Nucleus accumbens (tissue), 56 donors: ENCODE measurements around the gene CIAO3.

Source experiments
- DNase-seq, 56 donors: peaks; one replicate each; lab custom pipeline; 2025; lab: John Stamatoyannopoulos, UW

Gene CIAO3

DNA sequence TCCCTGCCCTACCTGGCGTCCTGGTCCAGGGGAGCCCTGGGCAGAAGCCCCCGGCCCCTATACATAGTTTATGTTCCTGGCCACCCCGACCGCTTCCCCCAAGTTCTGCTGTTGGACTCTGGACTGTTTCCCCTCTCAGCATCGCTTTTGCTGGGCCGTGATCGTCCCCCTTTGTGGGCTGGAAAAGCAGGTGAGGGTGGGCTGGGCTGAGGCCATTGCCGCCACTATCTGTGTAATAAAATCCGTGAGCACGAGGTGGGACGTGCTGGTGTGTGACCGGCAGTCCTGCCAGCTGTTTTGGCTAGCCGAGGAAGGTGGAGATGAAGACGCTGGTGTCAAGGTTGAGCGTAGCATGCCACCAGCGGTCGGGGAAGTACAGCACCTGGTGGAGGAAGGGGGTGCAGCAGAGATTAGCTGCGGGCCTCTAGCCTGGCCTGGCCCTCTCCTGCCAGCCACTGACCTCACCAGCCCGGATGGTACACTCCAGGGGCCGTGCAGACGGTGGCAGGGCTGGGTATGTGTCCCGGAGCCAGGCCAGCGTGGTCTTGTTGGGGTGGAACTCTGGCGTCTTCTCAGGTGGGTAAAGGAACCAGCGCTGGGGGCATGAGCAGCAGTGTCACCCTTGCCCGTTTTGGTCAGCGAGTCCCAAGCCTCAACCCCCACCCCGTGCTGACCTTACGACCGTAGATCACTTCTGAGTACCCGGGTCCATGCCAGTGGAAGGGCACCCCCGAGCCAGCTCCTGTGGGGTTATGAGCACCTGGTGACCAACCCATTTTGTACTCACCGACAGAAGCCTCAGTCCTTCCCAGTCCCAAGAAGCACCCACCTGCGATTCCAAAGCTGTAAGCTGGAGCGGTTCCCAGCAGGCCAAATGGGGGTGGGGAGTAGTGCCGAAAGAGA lies 58.1 kb downstream of the CIAO3 start:
- DNase-seq, result no peak

DNA sequence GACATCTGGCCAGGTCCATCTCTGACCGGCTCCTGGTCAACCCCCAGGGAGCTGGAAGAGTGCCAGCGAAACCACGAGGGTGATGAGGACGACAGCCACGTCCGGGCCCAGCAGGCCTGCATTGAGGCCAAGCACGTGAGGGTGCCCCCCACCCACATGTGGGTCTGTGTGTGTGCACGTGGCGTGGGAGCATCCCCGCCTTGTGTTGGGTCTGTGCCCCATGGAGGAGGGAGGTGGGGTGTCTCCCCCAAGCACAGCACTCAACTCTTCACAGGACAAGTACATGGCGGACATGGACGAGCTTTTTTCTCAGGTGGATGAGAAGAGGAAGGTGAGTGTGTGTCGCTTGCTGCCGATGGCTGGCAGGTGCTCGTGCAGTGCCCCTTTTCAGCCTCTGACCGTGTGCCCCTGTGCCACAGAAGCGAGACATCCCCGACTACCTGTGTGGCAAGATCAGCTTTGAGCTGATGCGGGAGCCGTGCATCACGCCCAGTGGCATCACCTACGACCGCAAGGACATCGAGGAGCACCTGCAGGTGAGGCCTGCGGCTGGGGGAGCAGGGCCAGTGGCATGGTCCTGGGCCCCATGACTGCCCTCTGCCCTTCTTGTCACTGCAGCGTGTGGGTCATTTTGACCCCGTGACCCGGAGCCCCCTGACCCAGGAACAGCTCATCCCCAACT lies 58.9 kb downstream of the CIAO3 start:
- DNase-seq, result no peak

DNA sequence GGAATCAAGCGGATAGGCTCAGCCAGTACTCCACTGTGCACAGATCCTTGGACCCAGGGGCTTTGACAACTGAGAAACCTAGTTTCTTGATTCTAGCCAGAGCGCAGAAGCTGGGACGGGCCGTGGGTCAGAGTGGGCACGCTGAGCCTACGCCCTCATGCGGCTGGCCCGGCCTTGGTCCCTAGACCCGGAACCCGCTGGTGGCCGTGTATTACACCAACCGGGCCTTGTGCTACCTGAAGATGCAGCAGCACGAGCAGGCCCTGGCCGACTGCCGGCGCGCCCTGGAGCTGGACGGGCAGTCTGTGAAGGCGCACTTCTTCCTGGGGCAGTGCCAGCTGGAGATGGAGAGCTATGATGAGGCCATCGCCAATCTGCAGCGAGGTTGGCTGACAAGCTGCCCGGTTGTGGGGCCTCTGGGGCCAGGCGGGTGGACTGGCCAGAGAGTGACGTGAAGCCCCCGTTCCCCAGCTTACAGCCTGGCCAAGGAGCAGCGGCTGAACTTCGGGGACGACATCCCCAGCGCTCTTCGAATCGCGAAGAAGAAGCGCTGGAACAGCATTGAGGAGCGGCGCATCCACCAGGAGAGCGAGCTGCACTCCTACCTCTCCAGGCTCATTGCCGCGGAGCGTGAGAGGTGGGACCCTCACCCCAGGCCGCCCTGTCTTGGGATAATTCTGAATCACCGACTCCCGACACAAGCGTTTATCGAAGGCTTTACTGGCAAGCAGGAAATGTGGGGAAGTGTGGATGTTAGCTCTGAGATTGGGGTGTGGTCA lies 59.6 kb downstream of the CIAO3 start:
- peak in 3 of 56 donors; percentile 15 to 27 (median 16) for DNase-seq

DNA sequence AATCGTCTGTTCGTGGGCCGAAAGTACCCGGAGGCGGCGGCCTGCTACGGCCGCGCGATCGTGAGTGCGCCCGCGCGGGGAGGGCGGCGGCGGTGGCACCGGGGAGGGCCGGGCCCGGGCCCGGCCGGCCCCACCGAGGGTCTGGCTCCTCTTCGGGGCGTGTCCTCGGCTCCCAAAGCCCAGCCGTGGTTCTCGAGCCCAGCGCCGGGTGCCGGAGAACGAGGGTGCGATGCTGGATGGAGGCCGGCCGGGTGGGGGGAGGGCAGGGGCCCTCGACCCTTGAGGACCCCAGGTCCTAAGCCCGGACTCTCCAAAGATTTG lies 60.2 kb downstream of the CIAO3 start:
- no peak for DNase-seq

DNA sequence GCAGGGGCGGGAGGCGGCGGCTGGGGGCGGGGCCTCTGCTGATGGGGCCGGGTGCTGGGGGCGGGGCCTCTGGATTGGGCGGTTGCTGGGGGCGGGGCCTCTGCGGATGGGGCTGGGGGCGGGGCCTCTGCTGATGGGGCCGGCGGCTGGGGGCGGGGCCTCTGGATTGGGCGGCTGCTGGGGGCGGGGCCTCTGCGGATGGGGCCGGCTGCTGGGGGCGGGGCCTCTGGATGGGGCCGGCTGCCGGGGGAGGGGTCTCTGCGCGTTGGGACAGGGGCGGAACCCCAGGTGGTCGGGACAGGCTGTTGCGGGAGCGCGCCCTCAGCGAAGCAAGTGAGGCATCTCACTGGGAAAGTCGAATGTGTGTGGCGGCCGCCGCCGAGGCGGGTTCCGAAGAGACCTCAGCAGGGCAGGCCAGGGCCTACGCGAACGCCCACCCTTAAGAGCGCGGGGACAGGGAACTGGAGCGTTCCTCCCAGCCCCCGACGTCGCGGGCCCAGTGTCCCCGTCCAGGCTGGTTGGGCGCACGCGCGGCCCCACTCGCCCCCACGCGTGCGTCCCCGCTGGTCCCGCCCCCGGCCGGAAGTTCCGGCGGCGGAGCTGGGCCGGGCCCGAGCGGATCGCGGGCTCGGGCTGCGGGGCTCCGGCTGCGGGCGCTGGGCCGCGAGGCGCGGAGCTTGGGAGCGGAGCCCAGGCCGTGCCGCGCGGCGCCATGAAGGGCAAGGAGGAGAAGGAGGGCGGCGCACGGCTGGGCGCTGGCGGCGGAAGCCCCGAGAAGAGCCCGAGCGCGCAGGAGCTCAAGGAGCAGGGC lies 60.8 kb downstream of the CIAO3 start, which contains the start of gene STUB1:
TSS of gene STUB1 (plus strand) at position 597 of the 811 bp plus-strand sequence. CDS start at position 713, 116 bp downstream.
- DNase-seq, result peak; percentile 50 to 97 (median 90)
